GM15510 (cell line): ENCODE measurements around the gene ADORA1.

Source experiments
- POLR2A ChIP-seq: IDR thresholded peaks from 3 replicates; pipeline ENCODE4 v1.6.1; 2011; ENCODE audit warnings: borderline replicate concordance; ENCODE audit not compliant: insufficient read length; ENCODE audit errors: extremely low read depth

Gene ADORA1

GRCh38 chr1:203101813-203102634 is 25.5 kb upstream of the ADORA1 start:
- TF ChIP-seq POLR2A: no peak

- no peak for TF ChIP-seq POLR2A
Measured at GRCh38 chr1:203103216-203103615, 24.3 kb upstream of the ADORA1 start.

- no peak for TF ChIP-seq POLR2A
Measured at GRCh38 chr1:203103829-203104495, 23.6 kb upstream of the ADORA1 start.

- no peak for TF ChIP-seq POLR2A
Measured at GRCh38 chr1:203104789-203105390, 22.6 kb upstream of the ADORA1 start.

- TF ChIP-seq POLR2A: no peak
Measured at GRCh38 chr1:203112475-203112874, 15.1 kb upstream of the ADORA1 start.

GRCh38 chr1:203113308-203113707 is 14.2 kb upstream of the ADORA1 start:
- TF ChIP-seq POLR2A: no peak

- no peak for TF ChIP-seq POLR2A
Measured at GRCh38 chr1:203114202-203114601, 13.3 kb upstream of the ADORA1 start.

- TF ChIP-seq POLR2A: no peak
Measured at GRCh38 chr1:203116091-203116820, 11.3 kb upstream of the ADORA1 start.

GRCh38 chr1:203117611-203118575 is 9.6 kb upstream of the ADORA1 start:
- no peak for TF ChIP-seq POLR2A

- no peak for TF ChIP-seq POLR2A
Measured at GRCh38 chr1:203120325-203121153, 7.0 kb upstream of the ADORA1 start.

GRCh38 chr1:203121186-203122015 is 6.1 kb upstream of the ADORA1 start:
- TF ChIP-seq POLR2A: no peak

- no peak for TF ChIP-seq POLR2A
Measured at GRCh38 chr1:203122159-203122558, 5.4 kb upstream of the ADORA1 start.

GRCh38 chr1:203124011-203124410 is 3.5 kb upstream of the ADORA1 start:
- no peak for TF ChIP-seq POLR2A
